ENCODE measurements around the gene EGFLAM. TPM values are rescaled to one million over a fixed set of nuclear protein-coding genes. Genes with fewer than 3 reads are reported as not detected.

EGFLAM gene
- total RNA-seq, 1 donor from 2014 or later: 2.1 TPM

GRCh38 chr5:38367410-38367809, 109.1 kb downstream of the EGFLAM start:
- H3K27me3 ChIP-seq: no peaks in the 10 kb centered on the region
- intact Hi-C loops (cut with DNase I): no loop called here
- H3K27ac ChIP-seq: no peak overlapping the region
- no peak overlapping the region for H3K4me3 ChIP-seq
- no peaks in the 10 kb centered on the region for H3K36me3 ChIP-seq
- ATAC-seq (no peak), DNase-seq (no peak)
- H3K9me3 ChIP-seq: no peaks in the 10 kb centered on the region
- TF ChIP-seq CTCF (IDR thresholded peaks at IDR 0.05): no peak
- H3K4me1 ChIP-seq: no peaks in the 10 kb centered on the region

- Histone ChIP-seq H3K27ac (no peak overlapping the region), H3K4me1 (no peaks in the 10 kb centered on the region), H3K9me3 (no peaks in the 10 kb centered on the region), H3K4me3 (no peak overlapping the region), H3K27me3 (no peaks in the 10 kb centered on the region), H3K36me3 (no peaks in the 10 kb centered on the region)
- intact Hi-C loops (cut with DNase I): no loop called here
- no peak for ATAC-seq
- DNase-seq: no peak
- TF ChIP-seq CTCF (IDR thresholded peaks at IDR 0.05): no peak
Observed at GRCh38 chr5:38367966-38368365, 109.6 kb downstream of the EGFLAM start.

- intact Hi-C loops (cut with DNase I): no loop called here
- ATAC-seq (no peak), DNase-seq (no peak)
- TF ChIP-seq CTCF (IDR thresholded peaks at IDR 0.05): no peak
- no peak overlapping the region for H3K27ac ChIP-seq
- H3K4me3 ChIP-seq: no peak overlapping the region
- H3K4me1 ChIP-seq: no peaks in the 10 kb centered on the region
- H3K9me3 ChIP-seq: no peaks in the 10 kb centered on the region
- H3K36me3 ChIP-seq: no peaks in the 10 kb centered on the region
- no peaks in the 10 kb centered on the region for H3K27me3 ChIP-seq
Observed at GRCh38 chr5:38369692-38370091, 111.3 kb downstream of the EGFLAM start.

- DNase-seq: no peak
- H3K9me3 ChIP-seq: no peaks in the 10 kb centered on the region
- no peaks in the 10 kb centered on the region for H3K36me3 ChIP-seq
- no peak overlapping the region for H3K4me3 ChIP-seq
- H3K27me3 ChIP-seq: no peaks in the 10 kb centered on the region
- H3K27ac ChIP-seq: no peak overlapping the region
- no peak for ATAC-seq
- TF ChIP-seq CTCF (IDR thresholded peaks at IDR 0.05): no peak
- intact Hi-C loops (cut with DNase I): no loop called here
- no peaks in the 10 kb centered on the region for H3K4me1 ChIP-seq
Observed at GRCh38 chr5:38370358-38371100, 112.2 kb downstream of the EGFLAM start.

GRCh38 chr5:38371596-38371995, 113.2 kb downstream of the EGFLAM start:
- H3K4me3 ChIP-seq: no peak overlapping the region
- no peaks in the 10 kb centered on the region for H3K27me3 ChIP-seq
- no peaks in the 10 kb centered on the region for H3K9me3 ChIP-seq
- no peak overlapping the region for H3K27ac ChIP-seq
- no peaks in the 10 kb centered on the region for H3K4me1 ChIP-seq
- intact Hi-C loops (cut with DNase I): no loop called here
- TF ChIP-seq CTCF (IDR thresholded peaks at IDR 0.05): no peak
- DNase-seq (no peak), ATAC-seq (no peak)
- H3K36me3 ChIP-seq: no peaks in the 10 kb centered on the region

- no peak for ATAC-seq
- TF ChIP-seq CTCF (IDR thresholded peaks at IDR 0.05): no peak
- H3K4me1 ChIP-seq: no peaks in the 10 kb centered on the region
- H3K27me3 ChIP-seq: peaks cover 9% of the 10 kb centered on the region
- no peaks in the 10 kb centered on the region for H3K36me3 ChIP-seq
- DNase-seq: no peak
- no peaks in the 10 kb centered on the region for H3K9me3 ChIP-seq
- H3K4me3 ChIP-seq: no peak overlapping the region
- intact Hi-C loops (cut with DNase I): no loop called here
- no peak overlapping the region for H3K27ac ChIP-seq
Observed at GRCh38 chr5:38373743-38374142, 115.4 kb downstream of the EGFLAM start.
